Astrocyte (in vitro differentiated cells and primary cell): ENCODE measurements around the gene ENOX2.

Experiments used
- EZH2 ChIP-seq: IDR thresholded peaks from 2 replicates; pipeline ENCODE4 v1.6.1; 2012; ENCODE audit warnings: mild to moderate bottlenecking, low read length, inconsistent platforms; ENCODE audit not compliant: insufficient read depth
- TF ChIP-seq, protein P1 (sequence below): IDR thresholded peaks from 2 replicates; pipeline ENCODE4 v1.5.1; 2011; ENCODE audit warnings: low read depth, mild to moderate bottlenecking, inconsistent platforms, low read length, moderate library complexity; ENCODE audit not compliant: insufficient read depth

DNA sequence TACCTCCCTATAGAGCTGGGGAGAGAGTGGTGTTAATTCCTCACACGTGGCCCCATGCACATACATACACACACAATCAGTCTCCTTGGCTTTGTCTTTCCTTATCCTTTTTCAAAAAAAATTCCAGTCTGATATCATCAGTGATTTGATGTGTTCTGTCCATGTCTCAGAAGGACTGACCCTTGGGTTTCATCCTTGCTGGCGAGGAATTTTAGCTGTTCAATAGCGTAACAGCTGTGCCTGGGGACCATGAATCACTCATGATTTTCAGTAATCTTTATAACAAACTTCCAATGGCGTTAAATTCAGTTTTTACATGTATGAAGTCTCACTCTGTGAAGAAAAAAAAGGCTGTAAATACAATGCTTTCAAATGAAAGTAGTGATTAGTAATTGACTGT is 296.6 kb downstream of the ENOX2 start:
- TF ChIP-seq, protein P1, sequence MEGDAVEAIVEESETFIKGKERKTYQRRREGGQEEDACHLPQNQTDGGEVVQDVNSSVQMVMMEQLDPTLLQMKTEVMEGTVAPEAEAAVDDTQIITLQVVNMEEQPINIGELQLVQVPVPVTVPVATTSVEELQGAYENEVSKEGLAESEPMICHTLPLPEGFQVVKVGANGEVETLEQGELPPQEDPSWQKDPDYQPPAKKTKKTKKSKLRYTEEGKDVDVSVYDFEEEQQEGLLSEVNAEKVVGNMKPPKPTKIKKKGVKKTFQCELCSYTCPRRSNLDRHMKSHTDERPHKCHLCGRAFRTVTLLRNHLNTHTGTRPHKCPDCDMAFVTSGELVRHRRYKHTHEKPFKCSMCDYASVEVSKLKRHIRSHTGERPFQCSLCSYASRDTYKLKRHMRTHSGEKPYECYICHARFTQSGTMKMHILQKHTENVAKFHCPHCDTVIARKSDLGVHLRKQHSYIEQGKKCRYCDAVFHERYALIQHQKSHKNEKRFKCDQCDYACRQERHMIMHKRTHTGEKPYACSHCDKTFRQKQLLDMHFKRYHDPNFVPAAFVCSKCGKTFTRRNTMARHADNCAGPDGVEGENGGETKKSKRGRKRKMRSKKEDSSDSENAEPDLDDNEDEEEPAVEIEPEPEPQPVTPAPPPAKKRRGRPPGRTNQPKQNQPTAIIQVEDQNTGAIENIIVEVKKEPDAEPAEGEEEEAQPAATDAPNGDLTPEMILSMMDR = no peak
- no peak for TF ChIP-seq EZH2
